GM21360 (cell line): ENCODE measurements around the gene P2RX2.

Source experiments
- ATAC-seq: cut with Tn5 transposase; IDR thresholded peaks from one replicate; pipeline ENCODE4 v1.9.1; 2021; ENCODE audit warnings: mild to moderate bottlenecking, moderate library complexity; ENCODE audit not compliant: unreplicated experiment

P2RX2 gene

GRCh38 chr12:132618683-132619043 lies at the start of gene P2RX2:
Gene P2RX2 (plus strand): TSS chr12:132618776. CDS start chr12:132618817, 41 bp downstream.
- no peak for ATAC-seq

GRCh38 chr12:132568826-132569480 lies 49.6 kb upstream of the P2RX2 start:
- ATAC-seq, result no peak

GRCh38 chr12:132569856-132570480 lies 48.6 kb upstream of the P2RX2 start:
- ATAC-seq, result no peak

- ATAC-seq, result no peak
Measured at GRCh38 chr12:132570635-132571034, 47.9 kb upstream of the P2RX2 start.

GRCh38 chr12:132571051-132571450 lies 47.5 kb upstream of the P2RX2 start:
- no peak for ATAC-seq

- ATAC-seq, result no peak
Measured at GRCh38 chr12:132571598-132571997, 47.0 kb upstream of the P2RX2 start.

- ATAC-seq, result no peak
Measured at GRCh38 chr12:132572106-132572505, 46.5 kb upstream of the P2RX2 start.

GRCh38 chr12:132572801-132573760 lies 45.5 kb upstream of the P2RX2 start:
- no peak for ATAC-seq

- ATAC-seq, result no peak
Measured at GRCh38 chr12:132574271-132574996, 44.1 kb upstream of the P2RX2 start.

- ATAC-seq, result no peak
Measured at GRCh38 chr12:132575661-132576060, 42.9 kb upstream of the P2RX2 start.

GRCh38 chr12:132576701-132577100 lies 41.9 kb upstream of the P2RX2 start:
- ATAC-seq, result no peak

GRCh38 chr12:132577191-132577920 lies 41.2 kb upstream of the P2RX2 start:
- no peak for ATAC-seq

GRCh38 chr12:132578118-132578517 lies 40.5 kb upstream of the P2RX2 start:
- no peak for ATAC-seq

GRCh38 chr12:132578826-132579225 lies 39.8 kb upstream of the P2RX2 start:
- no peak for ATAC-seq

- ATAC-seq, result no peak
Measured at GRCh38 chr12:132579744-132580143, 38.8 kb upstream of the P2RX2 start.

- ATAC-seq, result no peak
Measured at GRCh38 chr12:132580701-132581292, 37.8 kb upstream of the P2RX2 start.

GRCh38 chr12:132581348-132582057 lies 37.1 kb upstream of the P2RX2 start:
- no peak for ATAC-seq

GRCh38 chr12:132582058-132582420 lies 36.5 kb upstream of the P2RX2 start:
- ATAC-seq, result no peak
